ENCODE data around the gene C20orf204.

The C20orf204 gene

DNA sequence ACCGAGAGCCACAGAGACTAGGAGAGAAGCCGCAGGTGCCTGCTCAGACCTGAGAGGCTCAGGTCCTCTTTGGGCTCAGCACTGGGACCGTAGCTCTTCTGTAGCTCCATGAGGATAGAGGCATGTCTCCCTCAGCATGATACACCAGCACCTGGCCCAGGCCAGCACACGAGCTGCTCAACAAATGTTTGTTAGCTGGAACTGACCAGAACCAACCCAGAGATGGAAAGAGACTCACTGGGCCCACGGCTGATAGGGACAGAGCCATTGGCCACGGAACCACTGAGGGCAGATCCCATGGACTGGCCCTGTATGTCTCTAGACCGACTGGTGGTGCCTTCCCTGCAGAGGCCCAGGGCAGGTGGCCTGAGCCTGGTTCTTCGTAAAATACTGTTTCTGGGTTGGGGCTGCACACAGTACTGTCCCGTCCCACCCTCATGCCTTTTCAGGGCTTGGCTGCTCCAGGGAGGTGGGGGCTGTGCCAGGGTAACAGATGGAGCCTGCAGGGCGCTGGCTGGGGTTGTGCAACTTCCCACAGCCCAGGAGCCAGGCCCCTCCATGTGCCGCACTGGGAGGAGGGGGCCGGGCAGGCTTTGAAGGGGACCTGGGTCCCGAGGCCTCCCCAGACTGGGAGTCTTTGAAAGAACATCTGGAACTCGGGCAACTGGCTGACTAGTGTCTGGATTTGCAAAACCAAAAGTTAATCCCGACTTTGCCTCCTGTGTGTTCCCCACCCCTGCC lies 5.2 kb downstream of the C20orf204 start:
- DNase-seq (ENCODE audit: low read depth, low spot score) = no peak

DNA sequence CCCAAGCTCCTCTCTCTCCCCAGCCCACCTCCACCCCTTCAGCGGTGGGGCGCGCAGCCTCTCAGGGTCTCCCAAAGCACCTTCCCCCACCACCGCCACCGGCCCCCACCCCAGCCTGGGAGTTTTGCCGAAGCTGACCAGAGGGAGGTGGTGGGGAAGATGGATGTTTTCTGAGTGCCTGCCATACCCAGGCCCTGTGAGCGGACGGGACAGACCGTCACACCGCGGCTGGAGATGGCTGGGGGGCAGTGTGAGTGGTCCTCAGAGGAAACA lies 5.7 kb downstream of the C20orf204 start:
- DNase-seq (ENCODE audit: low read depth, low spot score) = no peak

DNA sequence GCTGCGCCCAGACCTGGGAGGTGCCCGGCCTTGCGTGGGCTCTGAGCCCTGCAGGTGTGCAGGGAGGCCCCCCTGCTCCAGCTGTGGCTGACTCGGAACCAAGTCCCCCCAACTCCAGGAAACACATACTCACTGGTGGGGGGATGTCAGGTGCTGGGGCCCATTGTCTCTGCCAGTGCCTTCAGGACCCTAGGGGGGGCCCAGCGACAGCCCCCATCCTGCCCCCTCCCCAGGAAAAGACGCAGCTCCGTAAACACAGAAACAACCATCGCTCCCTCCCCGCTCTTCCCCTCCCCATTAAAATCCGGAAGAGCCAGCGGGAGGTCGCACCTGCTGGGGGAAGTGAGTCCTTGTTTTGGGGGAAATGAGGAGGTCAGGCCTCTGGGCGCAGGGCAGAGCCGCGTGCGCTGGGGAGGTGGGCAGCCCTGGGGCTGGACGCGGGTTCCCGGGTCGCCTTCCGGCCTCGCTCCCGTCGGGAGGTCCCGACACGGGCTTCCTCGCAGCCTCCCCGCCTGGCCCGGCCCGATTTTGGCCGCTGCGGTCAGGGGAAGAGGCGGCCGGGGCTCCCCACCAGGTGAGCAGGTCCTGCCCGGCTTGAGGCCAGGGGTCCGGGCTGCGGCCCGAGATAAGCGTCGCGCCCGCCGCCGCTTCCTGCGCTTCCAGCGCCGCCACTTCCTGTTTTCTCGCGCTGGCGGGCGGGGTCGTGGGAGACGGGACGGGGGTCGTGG lies 6.2 kb downstream of the C20orf204 start:
- DNase-seq (ENCODE audit: low read depth, low spot score) = no peak

DNA sequence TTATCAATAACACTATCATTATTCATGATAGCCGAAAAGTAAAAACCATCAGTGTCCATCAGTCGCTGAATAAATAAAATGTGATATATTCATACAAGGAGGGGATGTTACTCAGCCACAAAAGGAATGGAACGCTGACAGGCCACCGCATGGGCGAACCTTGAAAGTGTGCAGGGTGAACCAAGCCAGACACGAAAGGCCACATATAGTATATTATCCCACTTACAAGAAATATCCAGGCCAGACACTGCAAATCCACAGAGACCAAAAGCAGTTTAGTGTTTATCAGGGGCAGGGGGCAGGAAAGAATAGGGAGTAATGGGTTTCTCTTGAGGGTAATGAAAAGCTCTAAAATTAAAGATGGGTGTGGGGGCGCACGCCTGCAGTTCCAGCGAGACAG lies 7.8 kb downstream of the C20orf204 start:
- no peak for DNase-seq (ENCODE audit: low read depth, low spot score)

DNA sequence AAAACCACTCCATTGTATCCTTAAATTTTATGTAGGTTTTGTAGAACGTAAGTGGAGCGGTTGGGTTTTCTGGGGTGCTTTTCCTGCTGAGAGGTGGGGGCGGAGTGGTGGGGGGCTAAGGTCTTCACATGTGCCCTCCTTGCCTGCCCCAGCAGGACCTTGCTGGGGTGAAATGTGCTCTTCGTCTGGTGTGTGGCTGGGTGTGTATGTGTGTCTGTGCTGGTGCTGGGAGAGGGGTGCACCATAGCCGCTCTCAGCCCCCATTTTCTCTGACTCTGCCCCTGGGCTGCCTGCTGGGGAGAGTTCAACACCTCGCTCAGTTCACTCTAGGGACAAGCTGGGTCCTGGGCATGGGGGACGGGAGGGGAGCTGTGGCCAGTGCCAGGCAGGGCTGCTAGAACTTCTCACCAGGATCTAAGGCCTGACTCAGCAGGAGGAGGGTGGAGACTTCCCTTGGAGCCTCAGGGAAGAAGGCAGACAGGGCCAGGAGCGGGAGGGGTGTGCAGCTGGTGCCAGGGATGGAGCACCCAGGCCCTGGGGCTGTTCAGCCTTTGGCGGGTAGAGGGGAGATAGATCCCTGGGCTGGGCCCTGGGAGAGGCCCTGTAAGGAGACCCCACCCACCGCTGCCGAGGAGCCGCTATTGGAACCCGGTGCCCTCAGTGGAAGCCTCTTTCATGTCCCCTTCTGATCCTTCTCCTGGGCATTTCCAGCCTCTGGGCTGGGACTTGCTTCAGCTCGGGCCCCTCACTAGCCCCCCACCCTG lies 8.7 kb downstream of the C20orf204 start:
- DNase-seq (ENCODE audit: low read depth, low spot score) = no peak

DNA sequence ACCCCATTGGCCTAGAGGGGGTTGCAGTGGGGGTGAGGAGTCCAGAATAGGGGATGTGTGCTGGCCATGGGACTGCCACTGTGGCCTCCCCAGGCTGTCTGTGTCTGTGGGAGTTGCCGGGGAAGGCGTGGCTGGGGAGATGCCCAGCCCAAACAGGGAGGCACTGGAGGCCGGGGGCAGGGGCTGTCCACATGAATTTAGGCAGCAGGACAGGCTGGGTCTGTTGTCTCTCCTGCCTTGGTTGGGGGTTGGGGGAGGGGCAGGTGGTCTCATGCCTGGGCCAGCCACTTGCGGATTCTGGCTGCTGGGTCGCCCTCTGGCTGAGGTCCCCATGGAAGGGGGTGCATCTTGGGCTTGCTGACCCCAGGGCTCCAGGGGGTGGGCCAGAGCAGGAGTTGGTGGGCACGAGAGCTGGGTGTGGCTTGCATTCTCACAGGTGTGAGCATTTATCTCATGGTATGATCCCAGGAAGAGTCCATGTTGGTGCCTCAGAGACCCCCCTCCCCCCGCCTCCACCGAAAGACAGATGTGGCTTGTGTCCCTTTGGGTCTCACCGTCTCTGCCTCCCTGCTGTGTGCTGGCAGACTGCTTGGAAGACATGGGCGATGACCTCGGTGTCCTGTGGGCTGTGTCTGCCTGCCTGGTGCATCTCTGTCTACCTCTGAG lies 9.5 kb downstream of the C20orf204 start:
- DNase-seq (ENCODE audit: low read depth, low spot score) = no peak

DNA sequence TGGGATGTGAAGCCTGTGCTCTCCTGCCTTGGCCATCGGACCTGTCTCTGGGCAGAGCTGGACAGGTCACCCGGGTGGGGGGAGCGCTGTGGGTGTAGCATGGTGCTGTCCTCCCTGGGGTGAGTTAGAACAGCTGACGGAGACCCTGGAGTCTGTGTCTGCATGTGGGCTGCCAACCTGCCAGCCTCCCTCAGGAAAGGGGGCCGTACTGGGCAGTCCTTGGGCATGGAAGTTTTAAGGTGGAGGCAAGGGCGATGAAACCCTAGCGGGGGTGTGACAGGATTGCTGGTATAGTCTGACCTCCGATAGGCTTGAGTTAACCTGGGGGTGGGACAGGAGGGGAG lies 11.0 kb downstream of the C20orf204 start:
- DNase-seq (ENCODE audit: low read depth, low spot score) = no peak

DNA sequence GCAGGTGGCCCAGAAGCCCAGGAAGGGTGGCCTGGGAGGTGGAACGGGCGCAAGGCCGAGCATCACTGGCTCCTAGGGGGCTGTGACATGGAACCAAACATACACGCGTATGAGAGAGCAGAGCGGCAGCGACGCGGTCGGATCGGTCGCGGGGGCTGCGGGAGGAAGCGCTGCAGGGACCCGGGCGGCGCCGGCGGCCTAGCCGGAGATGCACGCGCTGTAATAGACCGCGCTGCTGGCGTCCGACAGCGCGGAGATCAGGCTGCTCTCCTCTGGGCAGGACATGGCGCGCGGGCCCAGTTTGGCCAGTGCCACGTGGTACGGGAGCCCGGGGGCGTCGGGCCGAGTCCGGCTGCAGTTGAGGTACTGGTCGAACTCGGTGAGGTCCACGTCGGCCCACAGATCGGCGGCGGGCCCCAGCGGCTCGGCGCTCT lies 12.0 kb downstream of the C20orf204 start:
- DNase-seq (ENCODE audit: low read depth, low spot score) = no peak

DNA sequence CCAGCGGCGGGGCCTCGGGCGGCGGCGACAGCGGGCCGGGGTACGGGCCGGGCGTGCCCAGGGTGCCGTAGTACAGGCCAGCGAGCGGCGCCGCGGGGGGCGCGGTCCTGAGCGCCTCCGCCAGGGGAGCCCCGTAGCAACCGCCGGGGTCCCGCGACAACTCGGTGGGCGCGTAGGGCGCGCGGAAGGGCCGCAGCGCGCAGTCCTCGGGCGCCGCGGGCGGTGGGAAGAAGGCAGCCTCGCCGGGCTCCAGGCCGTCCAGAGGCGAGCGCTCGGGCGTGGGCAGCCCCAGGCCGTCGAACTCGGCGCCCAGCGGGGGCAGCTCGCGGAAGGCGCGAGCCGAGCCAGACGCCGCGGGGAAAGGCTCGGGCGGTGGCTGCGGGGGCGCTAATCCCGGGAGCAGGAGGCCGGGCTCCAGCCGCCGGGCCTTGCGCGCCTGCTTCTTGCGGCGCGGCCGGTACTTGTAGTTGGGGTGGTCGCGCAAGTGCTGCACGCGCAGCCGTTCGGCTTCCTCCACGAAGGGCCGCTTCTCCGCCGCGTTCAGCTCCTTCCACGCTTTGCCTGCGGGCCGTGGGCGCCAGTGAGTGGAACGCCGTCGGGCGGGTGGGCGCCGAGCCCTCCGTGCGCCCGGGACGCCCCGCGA lies 12.5 kb downstream of the C20orf204 start:
- DNase-seq (ENCODE audit: low read depth, low spot score) = no peak

DNA sequence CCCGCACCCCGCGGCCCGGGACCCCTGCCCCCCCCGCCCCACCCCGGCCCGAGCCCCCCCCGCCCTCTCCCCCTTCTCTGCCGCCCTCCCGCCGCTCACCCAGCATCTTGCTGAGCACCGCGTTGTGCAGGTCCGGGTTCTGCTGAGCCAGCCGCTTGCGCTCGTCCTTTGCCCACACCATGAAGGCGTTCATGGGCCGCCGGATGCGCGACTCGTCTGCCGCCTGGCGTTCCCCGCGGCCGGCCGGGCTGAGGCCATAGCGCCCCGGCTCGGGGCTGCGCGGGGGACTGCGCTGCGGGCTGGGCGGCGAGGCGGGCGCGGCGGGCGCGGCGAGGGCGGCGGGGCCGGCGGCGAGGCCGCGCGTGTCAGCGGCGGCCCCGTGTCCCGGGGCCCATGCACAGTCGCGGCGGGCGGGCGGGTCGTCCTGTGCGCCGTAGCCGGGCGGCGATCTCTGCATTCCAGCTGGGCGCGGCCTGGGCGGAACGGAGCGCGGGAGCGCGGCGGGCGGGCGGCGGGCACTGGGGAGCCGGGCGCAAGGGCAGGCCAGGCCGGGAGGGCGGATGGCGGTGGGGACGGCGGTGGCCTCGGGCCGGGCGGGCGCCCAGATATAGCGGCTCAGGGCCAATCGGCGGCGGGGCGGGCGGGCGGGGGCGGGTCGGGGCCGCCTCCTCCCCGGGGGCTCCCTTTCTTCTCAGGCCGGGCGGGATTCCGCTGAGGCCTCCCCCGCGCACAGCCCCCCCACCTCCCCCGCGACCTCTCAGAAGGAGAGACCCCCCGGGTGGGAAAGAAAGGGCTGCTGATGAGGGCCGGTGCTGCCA lies 13.3 kb downstream of the C20orf204 start, which contains the start of gene SOX18:
SOX18 (minus strand) TSS at position 580 of the 818 bp plus-strand sequence; CDS start at position 457, 123 bp downstream.
- no peak for DNase-seq (ENCODE audit: low read depth, low spot score)

DNA sequence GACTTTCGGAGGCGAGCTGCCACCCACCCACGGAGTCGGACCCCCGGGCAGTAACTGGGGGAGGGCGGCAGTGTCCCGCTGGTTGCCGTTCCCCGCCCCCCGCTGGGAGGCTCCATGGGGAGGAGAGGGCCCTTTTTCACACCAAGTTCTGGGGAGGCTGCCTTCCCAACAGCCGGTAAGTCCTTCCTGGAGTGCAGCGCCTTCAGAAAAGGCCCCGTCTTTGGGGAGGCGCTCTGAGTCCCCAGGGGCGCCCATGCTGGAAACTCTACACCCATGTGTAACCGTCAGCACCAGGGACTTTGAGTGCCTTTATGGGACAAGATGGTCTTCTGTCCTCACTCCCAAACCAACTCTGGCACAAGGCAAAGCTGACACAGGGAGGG lies 13.9 kb downstream of the C20orf204 start:
- no peak for DNase-seq (ENCODE audit: low read depth, low spot score)

DNA sequence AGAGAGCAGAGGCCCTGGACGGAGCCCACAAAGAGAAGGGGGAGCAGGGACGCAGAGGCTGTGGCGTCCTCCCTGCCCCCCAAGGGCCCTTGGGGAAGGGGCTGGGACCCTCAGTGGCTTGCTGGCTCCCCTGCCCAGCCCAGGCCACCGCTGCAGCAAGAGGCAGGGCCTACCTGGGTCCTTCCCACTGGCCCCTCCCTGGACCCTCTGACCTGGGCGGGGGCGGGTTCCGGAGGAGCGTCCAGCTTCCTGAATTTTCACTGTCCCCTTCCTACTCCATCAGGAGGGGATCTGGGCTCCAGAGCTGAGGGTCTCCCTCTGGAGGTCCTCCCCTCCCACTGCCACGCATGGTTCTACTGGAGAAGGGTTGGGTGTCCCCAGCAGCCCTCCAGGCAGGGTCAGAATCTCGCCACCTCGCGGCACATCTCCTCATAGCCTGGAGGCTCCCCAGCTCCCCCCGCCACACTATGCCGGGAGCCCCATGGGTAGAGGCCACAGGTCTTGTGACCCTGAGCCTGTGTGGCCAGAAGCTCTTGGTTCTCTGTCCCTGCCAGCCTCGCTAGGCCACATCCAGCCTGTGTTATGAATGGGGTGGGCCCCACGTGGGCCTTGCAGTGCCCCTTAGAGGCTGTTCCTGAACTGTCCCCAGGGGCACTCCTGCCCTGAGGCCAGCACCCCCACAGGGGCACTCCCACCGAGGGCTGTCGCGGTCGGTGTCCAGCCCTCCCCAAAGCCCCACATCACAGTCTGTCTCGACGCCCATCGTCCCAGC lies 14.5 kb downstream of the C20orf204 start:
- no peak for DNase-seq (ENCODE audit: low read depth, low spot score)

DNA sequence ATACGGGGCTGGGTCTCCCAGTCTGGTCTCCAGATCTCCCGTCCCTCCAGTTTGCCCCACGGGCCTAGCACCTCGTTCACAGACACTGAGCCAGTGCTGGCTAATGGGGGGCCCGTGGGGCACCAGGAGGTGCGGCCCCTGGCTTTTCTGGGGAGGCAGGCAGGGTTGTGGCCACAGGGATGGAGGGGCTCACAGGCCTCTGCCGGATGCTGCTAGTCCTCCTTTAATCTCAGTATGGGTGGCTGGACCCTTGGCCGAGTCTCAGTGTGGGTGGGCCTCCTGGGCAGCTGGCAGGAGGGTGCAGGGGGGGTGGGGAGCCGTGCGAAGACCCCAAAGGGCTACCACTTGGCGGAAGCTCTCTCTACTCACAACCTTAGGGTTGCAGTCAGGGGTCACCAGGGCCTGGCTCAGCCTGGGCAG lies 15.1 kb downstream of the C20orf204 start:
- DNase-seq (ENCODE audit: low read depth, low spot score) = no peak

DNA sequence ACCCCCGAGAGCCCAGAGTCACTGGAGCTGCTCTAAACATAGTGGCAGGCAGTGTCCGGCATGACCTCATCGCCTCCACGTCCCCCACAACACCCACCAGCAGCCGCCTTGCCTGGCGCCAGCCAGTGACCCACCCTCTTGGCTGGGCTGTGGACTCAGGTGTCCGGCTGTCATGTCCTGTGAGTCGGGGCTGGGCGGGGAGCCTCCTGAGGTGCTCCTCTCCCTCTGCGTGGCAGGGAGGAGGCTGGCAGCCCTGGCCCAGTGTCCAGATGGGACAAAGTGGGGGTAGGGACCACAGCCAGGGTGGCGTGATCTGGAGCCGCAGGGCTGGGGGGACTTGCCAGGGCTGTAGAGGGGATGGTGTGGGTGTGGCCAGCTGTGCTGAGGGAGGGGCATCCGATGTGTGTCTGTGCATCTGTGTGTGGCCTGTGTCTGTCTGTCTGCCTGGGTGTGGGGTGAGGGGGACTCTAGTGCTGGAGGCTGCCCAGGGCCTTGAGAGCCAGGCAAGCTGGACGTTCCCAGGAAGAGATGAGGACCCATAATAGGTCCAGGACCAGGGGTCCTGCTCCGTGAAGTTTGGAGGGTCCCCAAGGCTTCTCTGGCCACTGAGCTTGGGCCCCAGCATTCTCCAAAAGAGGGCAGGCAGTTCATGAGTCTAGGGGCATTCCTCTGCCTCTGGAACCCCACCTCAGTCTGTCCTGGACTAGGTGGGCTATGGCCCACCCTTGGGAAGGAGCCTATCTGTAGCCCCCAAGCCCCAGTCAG lies 15.8 kb downstream of the C20orf204 start:
- DNase-seq (ENCODE audit: low read depth, low spot score) = no peak

DNA sequence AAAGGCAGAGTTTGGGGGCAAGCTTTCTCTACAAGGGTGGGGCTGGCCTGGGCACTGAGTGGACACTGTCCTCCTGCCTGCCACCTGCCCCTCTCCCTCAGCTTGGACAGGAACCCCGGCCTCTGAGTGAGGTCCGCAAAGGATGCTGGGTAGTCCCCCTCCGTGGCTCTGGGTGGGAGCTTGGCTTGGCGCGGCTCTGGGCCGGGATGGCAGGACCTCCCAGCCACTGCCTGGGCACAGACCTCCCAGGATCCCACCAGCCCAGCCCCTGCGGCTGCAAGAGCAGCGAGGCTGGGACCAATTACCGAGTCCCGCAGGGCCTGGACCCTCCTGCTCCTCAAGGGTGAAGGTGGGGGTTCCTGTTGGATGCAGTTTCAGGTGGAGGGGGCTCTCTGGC lies 16.3 kb downstream of the C20orf204 start:
- no peak for DNase-seq (ENCODE audit: low read depth, low spot score)

DNA sequence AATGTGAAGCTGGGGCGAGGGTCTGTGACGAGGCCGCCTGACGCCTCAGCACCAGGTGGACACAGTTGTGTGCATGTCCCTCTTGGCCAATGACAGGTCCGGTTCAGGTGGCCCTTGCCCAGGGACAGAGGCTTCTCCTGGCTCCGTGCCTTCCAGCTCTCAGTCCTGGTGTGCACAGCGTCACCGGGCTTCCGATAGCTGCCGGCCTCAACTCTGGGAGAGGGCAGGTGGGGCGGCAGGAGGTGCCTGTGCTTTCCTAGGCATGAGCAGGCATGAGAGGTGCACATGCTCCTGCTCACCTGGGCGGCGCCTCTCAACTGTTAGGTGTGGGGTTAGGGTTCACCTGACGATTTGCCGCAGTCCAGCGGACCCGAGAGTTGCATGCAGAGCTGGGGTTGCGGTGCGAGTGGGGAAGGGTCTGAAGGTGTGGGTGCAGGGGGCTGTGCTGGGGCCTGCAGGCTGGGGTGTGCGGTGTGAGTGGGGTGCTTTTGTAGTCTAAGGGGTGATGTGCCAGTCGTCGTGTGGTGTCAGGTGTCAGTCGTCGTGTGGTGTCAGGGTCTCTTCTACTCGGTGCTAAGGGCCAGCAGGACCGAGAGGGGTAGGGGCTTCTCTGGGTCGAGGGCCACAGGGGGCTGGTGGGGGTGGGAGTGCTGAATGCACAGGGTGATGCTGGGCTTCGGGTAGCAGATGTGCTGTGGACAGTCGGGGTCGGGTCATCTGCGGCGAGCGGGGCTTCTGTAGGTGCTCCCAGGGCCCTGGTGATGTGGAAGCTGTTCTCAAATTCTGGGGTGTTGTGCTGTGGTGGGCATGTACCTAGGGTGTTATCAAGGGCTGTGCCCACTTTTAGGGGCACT lies 17.2 kb downstream of the C20orf204 start:
- no peak for DNase-seq (ENCODE audit: low read depth, low spot score)

DNA sequence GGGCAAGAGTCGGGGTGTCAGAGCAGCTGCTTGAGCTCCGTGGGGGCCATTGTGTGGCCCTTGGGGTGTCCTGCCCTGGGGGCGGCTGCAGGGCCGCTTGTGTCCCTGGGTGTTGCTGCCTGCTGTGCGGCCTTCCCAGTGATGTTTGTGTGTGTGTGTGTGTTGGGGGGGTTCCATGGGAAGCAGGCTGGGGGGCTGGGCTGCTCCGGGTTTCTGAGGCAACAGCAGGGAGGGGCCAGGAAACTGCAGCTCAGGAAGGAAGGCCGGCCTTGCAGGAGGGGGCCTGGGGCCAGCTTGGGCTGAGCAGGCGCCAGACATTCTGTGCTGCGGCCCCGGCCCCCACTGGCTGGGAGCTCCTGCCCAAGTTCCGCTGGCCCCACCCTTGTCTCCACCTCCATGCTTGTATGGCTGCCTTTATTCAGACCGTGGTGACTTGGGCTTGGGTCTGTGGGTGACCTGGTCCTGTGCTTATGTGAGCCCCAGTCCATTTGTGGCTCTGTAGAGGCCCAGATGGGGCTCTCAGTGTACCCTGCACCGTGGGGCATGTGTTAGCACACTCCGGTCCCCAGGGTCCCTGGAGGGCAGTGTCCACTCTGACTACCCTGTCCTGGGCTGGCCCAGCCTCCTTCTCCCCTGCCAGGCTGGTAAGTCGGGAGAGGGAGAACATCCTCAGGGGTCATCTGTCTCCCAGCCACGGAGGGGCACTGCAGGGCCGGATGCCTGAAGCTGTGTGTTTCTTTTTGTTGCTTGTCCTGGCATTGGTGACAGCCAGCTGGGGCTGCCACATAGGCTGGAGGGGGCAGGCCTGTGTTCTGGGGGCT lies 18.1 kb downstream of the C20orf204 start:
- no peak for DNase-seq (ENCODE audit: low read depth, low spot score)
